GM18870 (cell line): Measurements from ENCODE around the gene PIP4K2B.
"Not testable (repeated sequence)": the region's sequence is repeated elsewhere in the genome, so short reads cannot be mapped to it uniquely, and the experiment has no call there.

Experiments
- ATAC-seq: cut with Tn5 transposase; IDR thresholded peaks from one replicate; pipeline ENCODE4 v1.9.1; 2021; ENCODE audit warnings: moderate library complexity; ENCODE audit not compliant: unreplicated experiment

Gene PIP4K2B

GRCh38 chr17:38799501-38800236 is at the start of gene PIP4K2B:
PIP4K2B (minus strand) TSS chr17:38799556; CDS start chr17:38799424, 132 bp downstream.
- peak; percentile 73 for ATAC-seq

- ATAC-seq: no peak
Measured at GRCh38 chr17:38848557-38848891, 49.2 kb upstream of the PIP4K2B start.

DNA sequence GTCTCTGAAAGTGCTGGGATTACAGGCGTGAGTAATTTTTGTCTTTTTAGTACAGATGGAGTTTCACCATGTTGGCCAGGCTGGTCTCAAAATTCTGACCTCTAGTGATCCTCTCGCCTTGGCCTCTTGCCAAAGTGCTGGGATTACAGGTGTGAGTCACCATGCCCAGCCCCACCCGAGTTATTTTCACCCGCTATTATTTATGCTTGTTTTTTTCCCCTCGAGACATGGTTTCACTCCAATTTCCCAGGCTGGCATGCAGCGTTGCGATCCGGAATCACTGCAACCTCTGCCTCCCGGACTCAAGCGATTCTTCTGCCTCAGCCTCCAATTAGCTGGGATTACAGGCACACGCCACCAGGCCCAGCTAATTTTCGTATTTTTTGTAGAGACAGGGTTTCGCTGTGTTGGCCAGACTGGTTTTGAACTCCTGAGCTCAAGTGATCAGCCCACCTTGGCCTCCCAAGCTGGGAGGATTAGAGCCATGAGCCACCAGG is 45.0 kb upstream of the PIP4K2B start:
- ATAC-seq: no peak

- ATAC-seq: no peak
Measured at GRCh38 chr17:38825762-38826247, 26.4 kb upstream of the PIP4K2B start.

DNA sequence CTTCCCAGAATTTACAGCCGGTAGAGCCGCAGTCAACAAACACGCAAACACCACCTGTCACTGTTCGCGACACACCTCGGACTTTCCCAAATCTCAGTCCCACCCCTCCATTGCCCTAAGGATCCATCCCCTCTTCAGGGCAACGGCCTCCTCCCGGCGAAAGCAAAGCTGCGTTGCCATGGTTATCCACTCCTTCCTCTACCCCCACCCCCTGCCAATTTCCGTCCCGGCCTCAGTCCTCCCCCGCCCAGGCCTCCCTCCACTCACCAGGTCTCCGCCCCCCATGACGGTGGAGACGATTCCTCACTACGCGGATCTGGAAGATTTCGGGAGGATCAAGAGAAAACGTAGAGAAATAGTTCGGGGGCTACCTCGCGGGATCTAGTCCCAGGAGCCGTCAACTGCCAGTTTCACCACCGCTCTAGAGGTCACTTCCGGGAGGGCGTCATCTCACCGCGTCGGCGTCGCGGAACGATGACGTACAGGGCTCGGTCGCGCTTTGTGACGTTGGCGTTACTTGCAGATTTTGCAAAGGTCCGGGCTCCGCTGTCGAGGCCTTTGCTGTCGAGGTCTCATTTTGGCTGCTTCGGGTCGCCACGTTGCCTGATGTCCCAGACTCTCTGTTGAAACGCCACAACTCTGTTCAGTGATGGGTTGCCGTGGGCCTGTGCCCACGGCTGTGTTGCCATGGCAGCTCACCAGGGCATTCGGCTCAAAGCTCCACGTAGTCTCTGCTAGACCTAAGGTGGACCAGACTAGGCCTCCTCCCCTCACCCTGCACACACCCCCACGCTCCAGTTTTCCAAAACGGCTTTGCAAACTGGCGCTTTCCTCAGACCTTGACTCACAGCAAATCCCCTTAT is 25.8 kb upstream of the PIP4K2B start, which contains the start of gene CWC25:
CWC25 (minus strand) TSS at position 423 of the 863 bp plus-strand sequence; CDS start at position 285, 138 bp downstream.
- ATAC-seq: peak; percentile 73

- no peak for ATAC-seq
Measured at GRCh38 chr17:38815576-38816193, 16.3 kb upstream of the PIP4K2B start.

DNA sequence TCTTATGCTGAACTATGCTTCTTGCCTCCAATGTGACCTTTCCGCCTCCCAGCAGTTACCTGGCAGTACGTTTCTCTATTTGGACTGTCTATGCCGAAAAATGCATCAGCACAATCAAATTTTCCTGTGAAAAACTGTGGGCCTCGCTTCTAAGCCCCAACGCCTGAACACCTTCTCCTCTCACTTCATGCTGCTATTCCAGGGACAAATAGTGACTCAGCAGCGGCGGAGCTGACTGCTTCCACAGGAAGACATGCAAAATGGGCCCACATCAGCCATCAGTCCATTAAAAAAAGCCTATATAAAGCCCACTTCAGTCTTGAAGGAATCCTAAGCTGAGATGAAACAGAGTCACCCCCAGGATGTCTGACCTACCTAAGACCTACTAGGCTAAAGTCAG is 10.5 kb upstream of the PIP4K2B start:
- no peak for ATAC-seq

DNA sequence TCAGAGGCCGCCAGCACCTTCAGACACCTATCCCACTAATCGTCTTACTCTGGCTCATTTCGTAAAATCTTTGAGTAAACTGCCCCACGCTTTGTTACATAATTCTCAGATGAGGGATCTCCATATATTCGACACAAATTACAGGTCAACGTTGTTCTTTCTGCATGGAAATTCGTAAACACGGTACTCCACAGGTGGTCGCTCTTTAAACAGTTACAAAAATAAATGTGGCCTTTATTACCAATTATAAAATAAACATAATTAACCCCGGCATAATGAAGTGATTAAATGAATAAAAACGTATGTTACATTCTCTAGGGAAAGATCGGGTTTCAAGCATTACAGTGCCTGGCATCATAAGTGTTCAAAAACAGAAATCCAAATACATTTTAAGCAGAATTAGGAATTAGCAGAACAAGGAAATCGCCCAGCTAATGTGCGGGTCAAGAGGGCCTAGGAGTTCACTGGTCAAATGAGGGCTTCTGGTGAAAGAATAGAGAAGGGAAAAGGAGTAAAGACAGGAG is 943 bp upstream of the PIP4K2B start:
- no peak for ATAC-seq

DNA sequence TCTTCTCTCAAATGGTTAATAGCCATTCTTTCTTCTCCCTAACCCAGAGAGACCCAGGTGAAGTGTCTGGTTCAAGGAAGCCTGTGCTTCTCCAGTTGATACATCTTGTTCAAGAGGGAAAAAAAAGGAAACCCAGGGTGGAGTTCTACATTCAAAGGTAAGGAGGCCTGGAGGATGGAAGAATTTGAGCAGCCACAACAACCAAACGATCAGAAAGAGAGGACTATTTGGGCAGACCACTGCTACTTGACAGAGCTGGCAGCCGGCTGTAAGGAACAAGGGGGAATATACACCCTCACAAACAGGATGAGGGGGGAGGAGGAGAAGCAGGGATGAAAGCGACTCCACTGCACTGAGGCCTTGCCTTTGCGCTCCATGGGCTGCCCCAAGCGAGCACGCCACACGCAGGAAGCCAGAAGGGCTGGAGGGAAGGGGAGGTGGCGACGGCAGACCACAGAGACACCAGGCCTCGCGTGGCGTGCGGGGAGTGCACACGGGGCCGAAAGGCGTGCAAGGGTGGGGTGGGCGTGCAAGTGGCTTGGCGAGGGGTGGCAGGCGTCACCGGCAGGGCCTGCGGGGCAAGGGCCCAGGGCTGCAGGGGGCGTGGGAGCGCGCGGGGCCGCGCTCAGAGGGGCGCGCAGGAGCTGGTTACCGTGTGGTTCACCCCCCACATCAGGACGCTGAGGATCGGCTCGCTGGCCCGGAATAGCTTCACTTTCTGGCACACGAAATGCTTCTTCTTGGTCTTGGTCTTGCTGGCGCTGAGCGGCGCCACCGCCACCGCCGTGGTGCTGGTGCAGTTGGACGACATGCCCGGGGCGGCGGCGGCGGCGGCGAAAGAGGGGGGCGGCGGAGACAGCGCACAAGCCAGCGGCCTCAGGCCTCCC is 499 bp downstream of the PIP4K2B start:
- ATAC-seq: no peak

DNA sequence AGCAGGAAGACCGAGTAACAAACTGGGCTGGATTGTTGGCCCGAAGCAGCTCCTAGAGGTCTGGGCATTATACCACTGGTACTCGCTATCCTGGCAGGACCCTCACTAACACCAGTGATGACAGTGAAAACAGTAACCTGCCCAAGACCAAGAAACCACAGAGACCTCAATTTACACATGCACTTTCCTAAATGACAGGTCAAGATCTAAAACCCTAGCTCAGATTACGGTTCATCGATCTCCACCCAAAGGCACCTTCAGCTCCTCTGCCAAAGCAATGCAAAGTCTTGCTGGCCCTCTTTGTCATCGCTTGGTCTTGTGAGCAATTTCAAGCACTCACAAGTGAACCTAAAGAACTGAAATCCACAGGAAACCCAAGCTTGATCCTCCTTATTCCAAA is 1.5 kb downstream of the PIP4K2B start:
- no peak for ATAC-seq

GRCh38 chr17:38797158-38797490 is 2.2 kb downstream of the PIP4K2B start:
- no peak for ATAC-seq

- no peak for ATAC-seq
Measured at GRCh38 chr17:38796451-38797157, 2.8 kb downstream of the PIP4K2B start.

- ATAC-seq: no peak
Measured at GRCh38 chr17:38794221-38794620, 5.1 kb downstream of the PIP4K2B start.

DNA sequence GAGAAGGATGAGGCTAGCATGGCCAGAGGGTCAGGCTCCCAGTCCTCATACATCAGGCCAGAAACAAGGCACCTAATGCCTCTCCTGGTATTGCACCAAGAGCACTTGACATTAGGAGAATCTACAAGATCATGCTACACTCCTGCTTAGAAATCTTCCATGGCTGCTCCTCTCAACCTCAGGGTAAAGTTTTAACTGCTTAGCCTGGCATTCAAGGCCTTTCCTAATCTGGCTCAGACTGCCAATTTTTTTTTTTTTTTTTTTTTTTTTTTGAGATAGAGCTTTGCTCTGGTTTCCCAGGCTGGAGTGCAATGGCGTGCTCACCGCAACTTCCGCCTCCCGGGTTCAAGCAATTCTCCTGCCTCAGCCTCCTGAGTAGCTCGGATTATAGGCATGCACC is 8.2 kb downstream of the PIP4K2B start:
- ATAC-seq: no peak

DNA sequence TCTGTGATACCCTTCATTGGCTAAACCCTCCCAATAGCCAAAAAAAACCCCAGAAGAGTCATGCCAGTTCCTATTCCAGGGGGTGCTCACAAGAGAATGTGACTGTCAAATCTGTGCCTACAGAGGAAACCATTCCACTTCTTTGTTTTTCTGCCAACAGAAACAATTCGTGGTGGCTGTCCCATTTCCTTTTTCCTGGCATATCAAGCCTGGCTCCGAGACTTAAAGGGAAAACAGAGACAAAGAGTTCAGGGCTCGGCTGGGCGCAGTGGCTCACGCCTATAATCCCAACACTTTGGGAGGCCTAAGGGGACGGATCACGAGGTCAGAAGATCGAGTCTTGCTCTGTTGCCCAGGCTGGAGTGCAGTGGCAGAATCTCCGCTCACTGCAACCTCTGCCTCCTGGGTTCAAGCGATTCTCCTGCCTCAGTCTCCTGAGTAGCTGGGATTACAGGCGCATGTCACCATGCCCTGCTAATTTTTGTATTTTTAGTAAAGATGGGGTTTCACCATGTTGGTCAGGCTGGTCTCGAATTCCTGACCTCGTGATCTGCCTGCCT is 9.1 kb downstream of the PIP4K2B start:
- ATAC-seq: not testable (repeated sequence)

GRCh38 chr17:38789185-38789584 is 10.2 kb downstream of the PIP4K2B start:
- ATAC-seq: no peak

- ATAC-seq: not testable (repeated sequence)
Measured at GRCh38 chr17:38787999-38788398, 11.4 kb downstream of the PIP4K2B start.

DNA sequence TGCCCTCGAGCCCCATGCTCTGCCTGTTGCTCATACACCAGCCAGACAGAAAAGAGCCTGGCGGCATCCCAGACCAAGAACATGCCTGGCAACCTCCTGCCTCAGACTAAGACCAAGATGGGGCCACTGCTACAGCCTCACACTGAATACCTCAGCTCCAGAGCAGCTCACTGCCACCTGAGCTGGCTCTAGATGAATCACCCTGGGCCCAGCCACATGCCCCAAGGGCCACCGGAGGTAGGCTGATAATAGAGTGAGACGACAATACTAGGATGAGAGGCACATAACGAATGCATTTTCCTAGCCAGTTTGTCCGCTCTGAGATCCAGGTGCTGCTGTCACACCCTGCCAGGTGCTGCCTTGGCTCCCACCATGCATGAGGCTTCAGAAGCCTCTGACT is 13.0 kb downstream of the PIP4K2B start:
- no peak for ATAC-seq

GRCh38 chr17:38783227-38783626 is 16.1 kb downstream of the PIP4K2B start:
- ATAC-seq: no peak
